A549 (cell line): ENCODE data around the gene CALML3. TPM values are rescaled to one million over a fixed set of nuclear protein-coding genes. Genes with fewer than 3 reads are reported as not detected.

Experiments
- polyA plus RNA-seq, 4 experiments: library from polyadenylated mRNA; depleted of rRNA in 3 of 4; stranded (reverse); fragments of >200 nt; fragmentation: RNase III in 1 of 4; extraction: RNeasy Plus Mini Kit Qiagen cat#74134 plus additional on column Dnase treatment in 1 of 4; gene quantifications; 2 replicates in 3 of 4; 3 replicates in 1 of 4; pipeline ENCODE4 v1.2.3, GENCODE V29; 2011 to 2017

CALML3 gene
- polyA plus RNA-seq, 2 of the 4 experiments (the other 2 are of a cell fraction) = not detected

Other genes starting within 250 kb of the CALML3 start
- gene UCN3, start 160.0 kb upstream of the CALML3 start, polyA plus RNA-seq (2011; rRNA removed) = not detected in 2 replicates
- 0.11 TPM in 1 of 3 replicates, not detected in the others for gene UCN3, start 160.0 kb upstream of the CALML3 start, polyA plus RNA-seq (2017; fragmentation: RNase III; extraction: RNeasy Plus Mini Kit Qiagen cat#74134 plus additional on column Dnase treatment)
- 1.4 and 2.1 TPM in 2 replicates for gene TUBAL3, start 120.1 kb upstream of the CALML3 start, polyA plus RNA-seq (2011; rRNA removed)
- 0.34 to 0.37 TPM (median 0.36 TPM) in 3 replicates for gene TUBAL3, start 120.1 kb upstream of the CALML3 start, polyA plus RNA-seq (2017; fragmentation: RNase III; extraction: RNeasy Plus Mini Kit Qiagen cat#74134 plus additional on column Dnase treatment)
- 132 and 144 TPM in 2 replicates for gene NET1, start 112.4 kb upstream of the CALML3 start, polyA plus RNA-seq (2011; rRNA removed)
- gene NET1, start 112.4 kb upstream of the CALML3 start, polyA plus RNA-seq (2017; fragmentation: RNase III; extraction: RNeasy Plus Mini Kit Qiagen cat#74134 plus additional on column Dnase treatment) = 36.3 to 43.4 TPM (median 42.9 TPM) in 3 replicates
- not detected in 2 replicates for gene CALML5, start 25.4 kb upstream of the CALML3 start, polyA plus RNA-seq (2011; rRNA removed)
- not detected in 3 replicates for gene CALML5, start 25.4 kb upstream of the CALML3 start, polyA plus RNA-seq (2017; fragmentation: RNase III; extraction: RNeasy Plus Mini Kit Qiagen cat#74134 plus additional on column Dnase treatment)
- 12.9 and 14.7 TPM in 2 replicates for gene ASB13, start 141.6 kb downstream of the CALML3 start, polyA plus RNA-seq (2011; rRNA removed)
- gene ASB13, start 141.6 kb downstream of the CALML3 start, polyA plus RNA-seq (2017; fragmentation: RNase III; extraction: RNeasy Plus Mini Kit Qiagen cat#74134 plus additional on column Dnase treatment) = 9.0 to 10.9 TPM (median 10.5 TPM) in 3 replicates
- 79.4 and 96.7 TPM in 2 replicates for gene TASOR2, start 159.9 kb downstream of the CALML3 start, polyA plus RNA-seq (2011; rRNA removed)
- 26.7 to 32.7 TPM (median 27.0 TPM) in 3 replicates for gene TASOR2, start 159.9 kb downstream of the CALML3 start, polyA plus RNA-seq (2017; fragmentation: RNase III; extraction: RNeasy Plus Mini Kit Qiagen cat#74134 plus additional on column Dnase treatment)